Esophagus muscularis mucosa (tissue), 4 donors: Measurements from ENCODE around the gene ZNF235.

Source experiments
- EP300 ChIP-seq: sonication (generic); formaldehyde crosslinking; IDR thresholded peaks from one replicate; pipeline ENCODE4 v1.6.1; 2017; ENCODE audit warnings: antibody characterized with exemption
- POLR2A ChIP-seq: fragments of 450-650 bp; IDR thresholded peaks from one replicate; pipeline ENCODE4 v1.6.1; 2017; ENCODE audit warnings: antibody characterized with exemption, moderate library complexity, mild to moderate bottlenecking, low read depth
- POLR2AphosphoS5 ChIP-seq, 2 donors: sonication (generic); formaldehyde crosslinking; IDR thresholded peaks; one replicate each; pipeline ENCODE4 v1.6.1; 2017; ENCODE audit warnings: antibody characterized with exemption in 2 of 2
- TF ChIP-seq, protein P1 (sequence below), 3 experiments: fragments of 200-600 bp in 2 of 3; fragments of 450-650 bp in 1 of 3; sonication (generic) in 2 of 3; IDR thresholded peaks; one replicate each; pipeline ENCODE4 v1.5.1; 2017 to 2019; ENCODE audit warnings: antibody characterized with exemption in 3 of 3, mild to moderate bottlenecking in 2 of 3, moderate library complexity in 1 of 3

DNA sequence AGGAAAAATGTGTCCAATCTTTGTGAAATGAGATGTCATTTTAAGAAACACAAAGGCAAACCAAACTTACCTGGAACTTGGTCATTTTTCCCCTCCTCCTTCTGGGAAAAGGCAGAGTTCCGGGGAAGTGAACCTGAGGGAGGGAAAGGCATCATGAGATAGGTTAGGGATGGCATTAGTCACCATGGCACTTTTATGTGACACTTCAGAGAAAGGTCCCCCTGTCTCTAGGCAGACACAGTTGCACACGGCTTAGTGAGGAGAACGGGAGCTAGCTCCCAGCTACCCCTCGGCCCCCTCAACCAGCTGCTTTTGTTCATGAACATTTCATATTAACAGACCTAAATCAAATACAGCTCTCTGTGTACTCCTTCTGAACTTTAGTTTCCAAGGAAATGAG lies 1.5 kb downstream of the ZNF235 start:
- TF ChIP-seq, protein P1, sequence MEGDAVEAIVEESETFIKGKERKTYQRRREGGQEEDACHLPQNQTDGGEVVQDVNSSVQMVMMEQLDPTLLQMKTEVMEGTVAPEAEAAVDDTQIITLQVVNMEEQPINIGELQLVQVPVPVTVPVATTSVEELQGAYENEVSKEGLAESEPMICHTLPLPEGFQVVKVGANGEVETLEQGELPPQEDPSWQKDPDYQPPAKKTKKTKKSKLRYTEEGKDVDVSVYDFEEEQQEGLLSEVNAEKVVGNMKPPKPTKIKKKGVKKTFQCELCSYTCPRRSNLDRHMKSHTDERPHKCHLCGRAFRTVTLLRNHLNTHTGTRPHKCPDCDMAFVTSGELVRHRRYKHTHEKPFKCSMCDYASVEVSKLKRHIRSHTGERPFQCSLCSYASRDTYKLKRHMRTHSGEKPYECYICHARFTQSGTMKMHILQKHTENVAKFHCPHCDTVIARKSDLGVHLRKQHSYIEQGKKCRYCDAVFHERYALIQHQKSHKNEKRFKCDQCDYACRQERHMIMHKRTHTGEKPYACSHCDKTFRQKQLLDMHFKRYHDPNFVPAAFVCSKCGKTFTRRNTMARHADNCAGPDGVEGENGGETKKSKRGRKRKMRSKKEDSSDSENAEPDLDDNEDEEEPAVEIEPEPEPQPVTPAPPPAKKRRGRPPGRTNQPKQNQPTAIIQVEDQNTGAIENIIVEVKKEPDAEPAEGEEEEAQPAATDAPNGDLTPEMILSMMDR (IDR thresholded peaks at IDR 0.05): no peak
- TF ChIP-seq POLR2A (no peak), POLR2AphosphoS5 (IDR thresholded peaks at IDR 0.05) (no peak), EP300 (no peak)
